Measurements from ENCODE around the gene DHRS7.

The DHRS7 gene

GRCh38 chr14:60163693-60164092 lies 1.5 kb downstream of the DHRS7 start:
- TF ChIP-seq CTCF (conservative IDR thresholded peaks at IDR 0.05; ENCODE audit: low read length) = no peak
- H3K4me3 ChIP-seq (ENCODE audit: low read length) = peak overlapping the region; percentile 84
- DNase-seq (ENCODE audit: low read depth) = no peak

- TF ChIP-seq CTCF (conservative IDR thresholded peaks at IDR 0.05; ENCODE audit: low read length) = no peak
- no peak overlapping the region for H3K4me3 ChIP-seq (ENCODE audit: low read length)
- DNase-seq (ENCODE audit: low read depth) = peak; percentile 87
Observed at GRCh38 chr14:60161196-60162107, 3.7 kb downstream of the DHRS7 start.

- DNase-seq (ENCODE audit: low read depth) = no peak
- no peak overlapping the region for H3K4me3 ChIP-seq (ENCODE audit: low read length)
- TF ChIP-seq CTCF (conservative IDR thresholded peaks at IDR 0.05; ENCODE audit: low read length) = no peak
Observed at GRCh38 chr14:60160422-60160821, 4.8 kb downstream of the DHRS7 start.

- no peak overlapping the region for H3K4me3 ChIP-seq (ENCODE audit: low read length)
- TF ChIP-seq CTCF (conservative IDR thresholded peaks at IDR 0.05; ENCODE audit: low read length) = no peak
- no peak for DNase-seq (ENCODE audit: low read depth)
Observed at GRCh38 chr14:60154671-60155070, 10.5 kb downstream of the DHRS7 start.

- H3K4me3 ChIP-seq (ENCODE audit: low read length) = no peak overlapping the region
- TF ChIP-seq CTCF (conservative IDR thresholded peaks at IDR 0.05; ENCODE audit: low read length) = no peak
- DNase-seq (ENCODE audit: low read depth) = no peak
Observed at GRCh38 chr14:60153991-60154390, 11.2 kb downstream of the DHRS7 start.

GRCh38 chr14:60151715-60152114 lies 13.5 kb downstream of the DHRS7 start:
- H3K4me3 ChIP-seq (ENCODE audit: low read length) = no peak overlapping the region
- TF ChIP-seq CTCF (conservative IDR thresholded peaks at IDR 0.05; ENCODE audit: low read length) = no peak
- peak; percentile 95 for DNase-seq (ENCODE audit: low read depth)

- DNase-seq (ENCODE audit: low read depth) = no peak
- TF ChIP-seq CTCF (conservative IDR thresholded peaks at IDR 0.05; ENCODE audit: low read length) = no peak
- H3K4me3 ChIP-seq (ENCODE audit: low read length) = no peak overlapping the region
Observed at GRCh38 chr14:60134702-60135101, 30.5 kb downstream of the DHRS7 start.
